Activated CD4-positive, alpha-beta T cell treated with anti-CD3 and anti-CD28 coated beads for 48 hours (primary cell): ENCODE data around the gene NGF.
"Not testable (repeated sequence)": the region's sequence is repeated elsewhere in the genome, so short reads cannot be mapped to it uniquely, and the experiment has no call there.

Source experiments
- DNase-seq: peaks from one replicate; pipeline ENCODE4 v3.0.0-alpha.2; 2020

The NGF gene

DNA sequence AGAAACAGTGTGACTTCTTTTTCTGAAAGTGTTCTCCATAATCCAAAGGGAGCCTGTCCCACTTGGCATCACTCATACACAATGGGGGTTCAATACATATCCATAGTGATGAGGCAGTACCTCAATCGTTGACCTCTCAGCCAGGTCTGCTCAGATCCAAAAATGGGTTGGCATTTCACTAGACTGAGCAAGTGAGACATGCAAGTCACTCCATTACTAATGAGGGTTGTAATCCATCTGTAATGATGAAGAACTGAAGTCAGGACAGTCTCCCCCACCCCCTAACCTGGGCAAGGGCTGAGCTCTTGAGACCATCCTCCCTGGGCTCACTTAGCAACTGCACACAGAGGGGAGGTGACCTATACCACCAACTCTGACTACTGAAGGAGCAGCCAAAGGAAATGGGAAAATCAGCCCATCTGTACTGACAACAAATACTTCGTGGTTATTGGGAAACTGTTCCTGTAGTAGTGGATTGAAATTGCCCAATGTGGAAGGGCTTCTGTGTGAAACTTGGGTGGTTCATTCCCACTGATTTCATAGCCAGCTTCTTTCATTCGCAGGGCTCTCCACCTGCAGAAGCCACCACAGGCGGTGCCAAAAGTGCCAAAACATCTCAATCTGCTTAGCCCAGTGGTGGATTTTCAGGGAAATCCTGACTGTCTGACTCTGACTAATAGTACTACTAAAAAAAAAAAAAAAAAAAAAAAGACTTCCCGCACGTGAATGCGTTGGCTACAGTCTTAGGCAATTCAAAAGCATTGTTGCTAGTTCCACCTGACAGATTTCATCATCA, 5.0 kb downstream of the NGF start:
- no peak for DNase-seq

DNA sequence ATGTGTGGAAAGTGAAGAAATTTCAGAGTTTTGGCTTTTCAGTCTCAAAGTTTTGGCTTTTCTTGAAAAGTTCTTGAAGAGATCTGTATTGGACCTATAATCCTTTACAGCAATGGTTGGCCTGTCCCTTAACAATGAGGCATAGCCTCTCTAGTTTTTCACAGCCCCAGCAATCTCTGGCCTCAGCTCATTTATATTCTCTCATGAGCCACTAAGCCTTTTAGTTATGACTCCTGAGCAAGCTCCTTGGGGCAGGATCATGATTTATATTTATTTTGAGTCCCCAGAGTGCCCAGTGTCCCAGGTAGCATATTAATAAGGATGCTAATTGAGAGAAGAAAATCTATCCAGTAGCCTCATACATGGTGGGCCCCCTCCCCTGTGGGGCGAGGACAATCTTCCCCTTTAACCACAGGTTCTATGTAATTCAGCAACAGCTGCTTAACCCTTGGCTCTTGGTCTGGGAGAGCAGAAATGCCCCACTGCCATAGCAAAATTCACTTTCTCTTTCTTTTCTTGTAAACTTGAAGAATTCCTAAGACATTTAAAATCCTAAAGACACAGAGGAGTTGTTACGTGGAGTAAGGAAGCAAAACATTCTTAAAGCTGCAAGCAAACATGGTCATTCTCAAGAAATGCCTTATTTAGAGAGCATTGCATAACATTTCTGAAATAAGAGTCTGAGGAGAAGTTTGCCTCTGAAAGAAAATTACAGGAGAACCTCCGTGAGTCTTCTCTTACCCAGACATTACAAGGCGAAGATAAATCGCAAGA, 6.3 kb downstream of the NGF start:
- no peak for DNase-seq

DNA sequence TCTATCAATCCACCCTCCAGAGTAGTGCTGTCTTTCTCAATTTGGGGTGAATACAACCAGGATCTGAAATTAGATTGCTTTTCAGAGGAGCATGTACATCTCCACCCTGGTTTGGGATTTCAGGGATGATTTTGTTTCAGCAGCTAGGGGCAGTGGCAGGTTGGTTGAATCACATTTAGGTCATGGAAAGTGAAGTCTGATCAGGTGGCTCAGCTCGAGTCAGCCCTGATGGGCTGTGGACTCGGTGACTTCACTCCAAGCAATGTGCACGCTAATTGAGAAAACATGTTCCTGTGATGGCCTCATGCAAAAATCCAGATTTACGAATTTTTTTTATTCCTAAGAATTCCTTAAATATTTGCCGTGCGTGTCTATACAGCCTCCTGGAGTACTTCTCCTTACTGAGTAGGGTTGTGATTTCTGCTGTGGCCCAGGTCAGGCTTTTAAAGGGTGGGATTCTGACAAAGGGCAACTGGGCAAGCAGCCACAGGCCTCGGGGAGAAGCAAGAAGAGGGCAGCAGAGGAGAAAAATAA, 7.5 kb downstream of the NGF start:
- no peak for DNase-seq

DNA sequence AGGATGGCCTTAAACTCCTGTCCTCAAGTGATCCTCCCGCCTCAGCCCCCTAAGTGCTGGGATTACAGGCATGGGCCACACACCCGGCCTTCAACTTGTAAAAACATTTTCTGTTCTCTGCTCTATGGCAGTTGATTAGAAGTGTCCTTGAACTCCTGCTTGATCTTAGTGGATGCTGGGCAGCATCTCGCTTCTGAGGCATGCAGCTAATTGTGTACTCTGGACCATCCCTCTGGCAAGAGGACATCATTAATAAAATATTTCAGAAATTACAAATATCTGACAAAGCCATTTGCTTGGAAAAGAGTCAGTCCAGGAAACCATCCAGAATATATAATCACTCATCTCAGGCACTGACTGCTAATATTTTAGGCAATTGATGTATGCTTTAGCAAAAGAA, 8.1 kb downstream of the NGF start:
- no peak for DNase-seq

- no peak for DNase-seq
Observed at GRCh38 chr1:115327270-115327669, 10.8 kb downstream of the NGF start.

- no peak for DNase-seq
Observed at GRCh38 chr1:115326419-115326818, 11.6 kb downstream of the NGF start.

DNA sequence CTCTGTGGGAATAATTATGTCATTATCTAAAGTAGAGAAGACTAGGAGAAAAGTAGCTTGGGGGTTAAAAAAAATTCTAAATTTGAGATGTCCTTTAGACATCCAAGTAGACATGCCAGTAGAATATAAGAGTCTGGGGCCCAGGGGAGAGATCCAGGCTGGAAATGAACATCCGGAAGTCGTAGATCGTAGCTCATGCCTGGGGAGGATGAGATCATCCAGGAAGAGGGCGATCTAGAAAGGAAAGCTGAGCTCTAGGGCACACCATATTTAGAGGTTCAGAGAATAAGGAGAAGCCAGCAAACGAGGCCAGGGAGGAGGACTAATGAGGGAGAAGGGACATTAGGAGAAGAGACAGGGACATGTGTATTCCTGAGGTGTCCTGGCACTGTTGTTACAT, 12.2 kb downstream of the NGF start:
- no peak for DNase-seq

DNA sequence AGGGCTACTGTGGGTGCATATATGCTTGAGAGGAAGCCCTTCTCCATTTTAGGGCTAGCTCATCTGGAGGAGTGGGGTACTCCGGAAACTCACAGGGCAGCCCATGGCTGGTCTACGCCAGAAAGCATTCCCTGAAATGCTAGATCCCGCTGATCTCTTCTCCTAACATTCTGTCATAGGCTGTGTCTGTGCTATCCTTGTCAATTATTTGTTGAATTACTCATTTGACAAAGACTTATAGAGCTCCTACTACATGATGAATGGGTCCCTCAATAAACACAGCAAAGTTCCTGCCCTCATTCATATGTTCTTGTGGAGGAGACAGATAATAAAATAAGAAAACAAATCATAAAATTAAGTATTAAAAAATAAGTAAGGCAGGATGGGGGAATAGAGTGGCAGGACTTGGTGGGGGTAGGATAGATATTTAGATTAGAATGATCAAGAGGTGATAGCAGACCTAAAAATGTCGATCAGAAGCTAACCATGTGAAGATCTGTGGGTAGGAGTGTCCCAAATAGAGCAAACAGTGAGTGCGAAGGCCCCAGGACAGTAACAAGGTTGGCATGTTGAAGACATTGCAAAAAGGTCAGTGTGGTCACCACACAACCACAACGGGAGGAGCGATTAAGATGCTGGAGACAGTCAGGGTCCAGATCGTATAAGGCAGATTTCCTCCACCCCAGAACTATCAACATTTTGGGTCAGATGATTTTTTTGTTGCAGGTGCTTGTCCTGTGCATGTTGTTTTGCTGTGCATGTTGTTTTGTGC, 13.2 kb downstream of the NGF start:
- no peak for DNase-seq

DNA sequence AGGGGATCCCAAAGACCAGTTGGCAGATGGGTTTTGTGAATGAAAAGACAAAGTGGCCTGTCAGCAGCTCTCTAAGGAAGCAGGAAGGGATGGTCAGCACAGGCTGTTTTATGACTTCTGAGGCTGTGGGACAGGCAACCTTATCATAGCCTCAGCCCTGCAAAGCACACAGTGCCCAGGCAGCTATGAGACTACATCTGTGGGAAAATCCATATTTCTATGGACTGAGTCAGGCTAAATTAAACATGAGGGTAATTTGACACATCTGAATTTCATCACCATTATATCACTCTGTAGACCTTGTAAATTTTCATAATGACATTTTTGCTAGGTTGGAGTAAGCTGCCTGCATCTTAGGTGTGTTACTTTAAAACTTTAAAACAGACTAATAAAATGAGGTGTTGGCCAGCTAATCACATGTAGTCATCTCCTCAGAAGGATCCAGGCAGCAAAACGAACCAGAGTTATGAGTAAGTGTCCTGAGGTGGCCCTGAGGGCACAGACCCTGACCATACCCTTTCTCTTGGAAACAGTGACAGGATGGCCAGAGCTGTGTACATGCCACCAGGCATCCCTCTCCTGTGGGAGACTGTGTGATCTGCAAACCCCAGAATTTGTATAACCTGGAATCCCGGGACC, 14.6 kb downstream of the NGF start:
- no peak for DNase-seq

DNA sequence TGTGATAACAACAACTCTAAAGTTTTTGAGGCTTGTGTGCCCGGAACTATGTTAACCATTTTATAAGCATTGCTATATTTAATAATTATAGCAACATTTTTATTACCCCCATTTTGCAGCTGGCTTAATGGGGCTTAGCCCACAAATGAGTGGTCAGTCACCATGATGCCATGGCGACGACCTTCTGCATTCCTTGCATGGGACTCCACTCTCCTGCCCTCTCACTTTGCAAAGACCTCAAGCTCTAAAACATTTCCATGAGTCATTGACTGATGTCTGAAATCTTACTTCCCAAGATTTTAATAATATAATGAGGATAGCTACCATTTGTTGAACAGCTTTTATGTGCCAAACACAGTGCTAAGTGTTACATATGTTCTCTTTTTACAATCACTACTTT, 15.4 kb downstream of the NGF start:
- DNase-seq = no peak

DNA sequence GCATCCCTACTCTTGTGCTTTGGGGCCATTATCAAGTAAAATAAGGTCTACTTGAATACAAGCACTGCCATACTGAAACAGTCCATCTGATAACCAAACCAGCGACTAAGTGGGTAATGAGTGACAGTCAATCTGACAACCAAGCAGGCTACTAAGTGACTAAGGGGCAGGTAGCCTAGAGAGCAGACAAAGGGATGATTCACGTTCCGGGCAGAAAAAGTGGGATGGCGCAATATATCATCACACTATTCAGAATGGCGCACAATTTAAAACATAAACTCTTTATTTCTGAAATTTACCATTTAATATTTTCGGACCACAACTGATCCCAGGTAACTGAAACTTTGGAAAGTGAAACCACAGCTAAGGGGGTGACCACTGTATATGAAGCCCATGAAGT, 17.7 kb downstream of the NGF start:
- DNase-seq = no peak

DNA sequence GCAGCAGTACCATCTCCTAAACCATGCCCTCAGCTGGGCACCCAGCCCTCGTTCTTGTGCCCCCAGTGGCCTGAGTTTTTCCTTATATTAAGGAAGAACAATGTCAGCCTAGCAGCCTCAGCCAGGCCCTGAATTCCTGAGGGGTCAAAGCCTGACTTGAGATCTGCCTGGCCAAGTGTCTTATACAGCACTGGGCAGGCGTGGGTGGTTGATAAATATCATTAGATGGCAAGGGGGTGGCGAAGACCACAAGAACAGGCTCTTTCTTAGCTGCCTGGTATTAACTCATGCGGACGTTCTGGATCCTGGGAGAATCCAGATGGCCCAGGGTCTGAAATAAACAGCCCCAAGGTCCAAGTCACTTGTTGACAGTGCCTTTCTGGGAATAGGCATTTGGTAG, 18.3 kb downstream of the NGF start:
- DNase-seq = no peak

DNA sequence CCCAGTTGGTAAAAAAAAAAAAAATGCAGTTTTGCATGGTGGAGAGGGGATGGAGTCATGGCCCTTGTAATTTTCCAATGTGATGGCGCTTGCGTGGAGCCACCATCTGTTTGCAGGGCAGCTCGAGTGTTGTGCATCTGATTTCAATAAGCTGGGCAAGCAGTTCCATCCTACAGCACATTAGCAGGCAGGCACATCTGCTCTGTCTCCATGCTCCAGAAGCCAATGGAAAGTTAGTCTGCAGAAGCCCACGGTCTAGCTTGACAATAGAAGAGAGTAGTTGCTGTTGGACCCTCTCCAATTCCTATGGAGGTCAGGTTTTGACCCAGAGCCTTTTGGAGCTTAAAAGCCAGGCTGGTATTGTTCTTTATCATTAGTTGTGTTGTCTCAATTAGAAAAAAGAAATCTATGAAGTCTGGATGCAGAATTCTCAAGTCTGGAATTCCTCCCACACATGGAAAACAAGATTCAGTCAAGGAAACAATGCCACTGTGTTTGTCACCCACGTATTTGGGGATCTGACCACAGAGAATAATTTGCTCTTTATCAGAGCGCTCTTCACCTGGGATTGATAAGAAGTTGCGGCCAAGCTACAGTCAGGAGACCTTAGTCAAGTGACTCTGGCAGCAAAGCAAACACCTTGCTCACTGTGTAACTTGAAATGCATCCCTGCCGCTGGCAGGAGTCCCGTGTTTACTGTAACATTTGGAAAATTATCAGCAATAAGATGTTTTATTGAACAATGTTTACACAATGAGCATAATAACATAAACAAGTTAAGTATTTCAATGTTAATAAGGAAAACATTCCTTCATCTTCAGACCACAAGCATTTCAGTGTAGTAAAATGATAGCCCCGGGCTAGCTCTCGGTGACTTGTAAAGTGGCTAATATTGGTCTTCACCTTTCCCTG, 20.7 kb downstream of the NGF start:
- DNase-seq = no peak

DNA sequence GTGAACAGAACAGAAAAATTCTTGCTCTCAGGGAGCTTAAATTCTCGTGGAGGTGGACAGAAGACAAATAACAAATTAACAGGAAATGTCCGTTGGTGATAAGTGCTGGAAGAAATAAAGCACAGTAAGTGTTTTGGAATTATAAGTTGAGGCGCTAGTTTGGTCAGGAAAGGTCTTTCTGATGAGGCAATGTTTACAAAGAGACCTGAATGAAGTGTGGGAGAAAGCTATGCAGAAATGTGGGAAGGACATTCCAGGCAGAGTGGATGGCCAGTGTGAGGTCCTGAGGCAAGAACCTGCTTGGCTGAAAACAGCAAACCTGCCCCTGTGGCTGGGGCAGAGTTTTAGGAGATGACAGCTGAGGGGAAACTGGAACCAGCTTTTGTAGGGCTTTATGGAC, 23.3 kb downstream of the NGF start:
- DNase-seq = no peak

- DNase-seq = no peak
Observed at GRCh38 chr1:115314092-115314491, 24.0 kb downstream of the NGF start.

GRCh38 chr1:115313182-115313581, 24.9 kb downstream of the NGF start:
- DNase-seq = no peak

DNA sequence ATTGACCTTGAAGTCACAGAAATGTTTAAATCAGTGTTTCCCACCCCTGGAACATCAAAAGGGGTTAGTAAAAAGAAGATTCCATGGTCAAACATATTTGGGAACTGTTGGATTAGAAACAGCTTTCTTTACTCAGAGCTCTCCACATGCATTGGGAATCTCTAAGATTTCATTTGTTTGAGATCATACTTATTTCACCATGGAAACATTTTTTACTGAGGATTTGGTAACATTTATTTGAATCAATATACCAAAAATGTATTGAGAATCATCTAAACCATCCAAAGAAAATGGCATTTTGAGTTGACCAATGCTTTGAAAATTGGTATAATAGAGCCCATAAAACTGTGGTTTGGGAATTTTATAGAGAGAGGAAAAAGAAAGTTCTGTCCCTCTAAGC, 25.3 kb downstream of the NGF start:
- no peak for DNase-seq

GRCh38 chr1:115311474-115311989, 26.5 kb downstream of the NGF start:
- DNase-seq = no peak

GRCh38 chr1:115310581-115311473, 27.2 kb downstream of the NGF start:
- no peak for DNase-seq

GRCh38 chr1:115309504-115309903, 28.5 kb downstream of the NGF start:
- DNase-seq = not testable (repeated sequence)

GRCh38 chr1:115308969-115309368, 29.1 kb downstream of the NGF start:
- DNase-seq = no peak
